ENCODE results near the gene A2M.

Gene A2M

GRCh38 chr12:9122091-9122609, 6.4 kb upstream of the A2M start:
- Histone ChIP-seq H3K9me3 (ENCODE audit: severe bottlenecking) (no peaks in the 10 kb centered on the region), H3K36me3 (ENCODE audit: low read depth) (no peaks in the 10 kb centered on the region), H3K27me3 (ENCODE audit: insufficient read depth, poor library complexity, severe bottlenecking) (no peaks in the 10 kb centered on the region), H3K27ac (ENCODE audit: poor library complexity, severe bottlenecking) (no peak overlapping the region), H3K4me1 (ENCODE audit: insufficient read depth, poor library complexity, severe bottlenecking) (no peaks in the 10 kb centered on the region), H3K4me3 (ENCODE audit: severe bottlenecking) (no peak overlapping the region)
- TF ChIP-seq CTCF (IDR thresholded peaks at IDR 0.05; ENCODE audit: poor library complexity, severe bottlenecking), result no peak
- DNase-seq (ENCODE audit: low spot score) (no peak), ATAC-seq (ENCODE audit: low read depth) (no peak)

GRCh38 chr12:9120487-9121184, 4.9 kb upstream of the A2M start:
- Histone ChIP-seq H3K27ac (ENCODE audit: poor library complexity, severe bottlenecking) (no peak overlapping the region), H3K4me1 (ENCODE audit: insufficient read depth, poor library complexity, severe bottlenecking) (no peaks in the 10 kb centered on the region), H3K9me3 (ENCODE audit: severe bottlenecking) (no peaks in the 10 kb centered on the region), H3K27me3 (ENCODE audit: insufficient read depth, poor library complexity, severe bottlenecking) (no peaks in the 10 kb centered on the region), H3K4me3 (ENCODE audit: severe bottlenecking) (no peak overlapping the region), H3K36me3 (ENCODE audit: low read depth) (no peaks in the 10 kb centered on the region)
- DNase-seq (ENCODE audit: low spot score) (no peak), ATAC-seq (ENCODE audit: low read depth) (no peak)
- no peak for TF ChIP-seq CTCF (IDR thresholded peaks at IDR 0.05; ENCODE audit: poor library complexity, severe bottlenecking)

- H3K4me1 ChIP-seq (ENCODE audit: insufficient read depth, poor library complexity, severe bottlenecking), result no peaks in the 10 kb centered on the region
- no peak overlapping the region for H3K4me3 ChIP-seq (ENCODE audit: severe bottlenecking)
- no peaks in the 10 kb centered on the region for H3K27me3 ChIP-seq (ENCODE audit: insufficient read depth, poor library complexity, severe bottlenecking)
- H3K36me3 ChIP-seq (ENCODE audit: low read depth), result no peaks in the 10 kb centered on the region
- no peak for TF ChIP-seq CTCF (IDR thresholded peaks at IDR 0.05; ENCODE audit: poor library complexity, severe bottlenecking)
- no peak for ATAC-seq (ENCODE audit: low read depth)
- H3K27ac ChIP-seq (ENCODE audit: poor library complexity, severe bottlenecking), result no peak overlapping the region
- no peak for DNase-seq (ENCODE audit: low spot score)
- H3K9me3 ChIP-seq (ENCODE audit: severe bottlenecking), result no peaks in the 10 kb centered on the region
Observed at GRCh38 chr12:9118158-9118557, 2.4 kb upstream of the A2M start.

- Histone ChIP-seq H3K4me1 (ENCODE audit: insufficient read depth, poor library complexity, severe bottlenecking) (no peaks in the 10 kb centered on the region), H3K9me3 (ENCODE audit: severe bottlenecking) (no peaks in the 10 kb centered on the region), H3K27me3 (ENCODE audit: insufficient read depth, poor library complexity, severe bottlenecking) (no peaks in the 10 kb centered on the region), H3K27ac (ENCODE audit: poor library complexity, severe bottlenecking) (no peak overlapping the region), H3K36me3 (ENCODE audit: low read depth) (no peaks in the 10 kb centered on the region), H3K4me3 (ENCODE audit: severe bottlenecking) (no peak overlapping the region)
- no peak for TF ChIP-seq CTCF (IDR thresholded peaks at IDR 0.05; ENCODE audit: poor library complexity, severe bottlenecking)
- DNase-seq (ENCODE audit: low spot score), result no peak
- no peak for ATAC-seq (ENCODE audit: low read depth)
Observed at GRCh38 chr12:9114946-9115345, 773 bp downstream of the A2M start.

GRCh38 chr12:9113987-9114309, 1.8 kb downstream of the A2M start:
- no peaks in the 10 kb centered on the region for H3K27me3 ChIP-seq (ENCODE audit: insufficient read depth, poor library complexity, severe bottlenecking)
- no peaks in the 10 kb centered on the region for H3K36me3 ChIP-seq (ENCODE audit: low read depth)
- no peak overlapping the region for H3K4me3 ChIP-seq (ENCODE audit: severe bottlenecking)
- no peak for DNase-seq (ENCODE audit: low spot score)
- no peak overlapping the region for H3K27ac ChIP-seq (ENCODE audit: poor library complexity, severe bottlenecking)
- no peak for TF ChIP-seq CTCF (IDR thresholded peaks at IDR 0.05; ENCODE audit: poor library complexity, severe bottlenecking)
- ATAC-seq (ENCODE audit: low read depth), result no peak
- H3K9me3 ChIP-seq (ENCODE audit: severe bottlenecking), result no peaks in the 10 kb centered on the region
- H3K4me1 ChIP-seq (ENCODE audit: insufficient read depth, poor library complexity, severe bottlenecking), result no peaks in the 10 kb centered on the region
